RWPE2 (cell line): ENCODE results near the gene CNOT1.

ENCODE experiments used
- ATAC-seq: fragments of 200-7000 bp; cut with Tn5 transposase; 3 replicates; pipeline ENCODE4 v1.9.1; 2021; ENCODE audit warnings: low read depth
- DNase-seq: peaks from one replicate; pipeline ENCODE4 v3.0.0-alpha.2; 2020; ENCODE audit warnings: low spot score
- H3K27ac ChIP-seq: fragments of 450-650 bp; 2 replicates; pipeline ENCODE4 v1.5.1; 2017; ENCODE audit warnings: mild to moderate bottlenecking; ENCODE audit not compliant: poor library complexity, severe bottlenecking
- H3K27me3 ChIP-seq: fragments of 250-450 bp; sonication (Bioruptor Pico); 2 replicates; pipeline ENCODE4 v1.5.1; 2021; ENCODE audit warnings: mild to moderate bottlenecking, moderate library complexity; ENCODE audit not compliant: insufficient read depth, poor library complexity, severe bottlenecking
- H3K36me3 ChIP-seq: fragments of 250-450 bp; sonication (Bioruptor Pico); 2 replicates; pipeline ENCODE4 v1.5.1; 2020; ENCODE audit warnings: low read depth, mild to moderate bottlenecking, moderate library complexity
- H3K4me1 ChIP-seq: fragments of 250-450 bp; sonication (Bioruptor Pico); 2 replicates; pipeline ENCODE4 v1.5.1; 2021; ENCODE audit warnings: mild to moderate bottlenecking, moderate library complexity; ENCODE audit not compliant: insufficient read depth, poor library complexity, severe bottlenecking
- H3K4me3 ChIP-seq: fragments of 250-450 bp; sonication (Bioruptor Pico); 2 replicates; pipeline ENCODE4 v1.5.1; 2021; ENCODE audit warnings: mild to moderate bottlenecking, moderate library complexity; ENCODE audit not compliant: severe bottlenecking
- H3K9me3 ChIP-seq: fragments of 250-450 bp; sonication (Bioruptor Pico); 2 replicates; pipeline ENCODE4 v1.5.1; 2021; ENCODE audit warnings: mild to moderate bottlenecking, moderate library complexity; ENCODE audit not compliant: severe bottlenecking
- TF ChIP-seq, protein P1 (sequence below): fragments of 450-650 bp; IDR thresholded peaks from one replicate; pipeline ENCODE4 v1.5.1; 2017; ENCODE audit warnings: mild to moderate bottlenecking, moderate library complexity; ENCODE audit not compliant: poor library complexity, severe bottlenecking

Gene CNOT1

DNA sequence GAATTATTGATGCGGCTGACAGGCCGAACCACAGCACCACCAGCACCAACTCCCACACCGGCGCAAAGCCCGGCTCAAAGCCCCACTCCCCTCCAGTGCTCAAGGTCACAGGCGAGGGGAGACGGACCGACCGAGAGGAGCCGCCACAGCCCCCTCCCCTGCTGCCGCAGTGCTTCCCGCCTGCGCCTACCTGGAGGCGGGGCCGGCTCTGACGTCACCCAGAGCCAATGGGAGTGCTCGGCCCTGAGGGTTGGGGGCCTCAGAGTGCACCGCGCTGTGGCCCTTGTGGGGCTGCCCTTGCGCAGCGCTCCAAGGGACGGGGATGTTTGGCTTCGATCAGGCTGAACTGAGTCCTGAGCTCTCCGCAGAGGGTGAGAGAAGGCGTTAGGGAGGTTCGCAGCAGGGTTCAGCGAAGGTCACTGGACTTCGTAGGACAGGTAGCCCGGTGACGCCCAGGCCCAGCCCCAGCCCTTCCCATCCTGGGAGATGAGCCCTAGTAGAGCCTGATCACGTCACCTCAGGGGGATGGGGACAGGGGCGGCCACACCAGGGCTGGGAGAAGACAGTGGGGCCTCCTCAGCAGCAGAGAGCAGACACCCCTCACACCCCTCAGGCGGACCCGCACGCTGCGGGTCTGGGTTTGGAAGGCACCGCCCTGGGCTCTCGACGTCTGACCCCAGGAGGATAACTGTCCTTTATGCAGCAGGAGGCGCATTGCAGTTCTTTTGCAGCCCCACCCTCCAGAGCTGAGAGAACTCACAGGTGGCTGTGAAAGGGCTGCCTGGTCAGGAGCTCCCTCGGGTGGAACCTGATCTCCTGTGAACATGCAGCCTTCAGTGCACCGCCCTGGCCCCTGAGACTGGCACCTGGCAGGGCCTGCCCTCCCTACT is 128.1 kb downstream of the CNOT1 start:
- Histone ChIP-seq H3K36me3 (no peaks in the 10 kb centered on the region), H3K9me3 (no peaks in the 10 kb centered on the region), H3K4me1 (no peaks in the 10 kb centered on the region), H3K27ac (no peak overlapping the region), H3K27me3 (no peaks in the 10 kb centered on the region), H3K4me3 (peak overlapping the region; percentile 24)
- DNase-seq (peak; percentile 56), ATAC-seq (peak; percentile 11; the same call in 1 of the 3 replicates)
- TF ChIP-seq, protein P1, sequence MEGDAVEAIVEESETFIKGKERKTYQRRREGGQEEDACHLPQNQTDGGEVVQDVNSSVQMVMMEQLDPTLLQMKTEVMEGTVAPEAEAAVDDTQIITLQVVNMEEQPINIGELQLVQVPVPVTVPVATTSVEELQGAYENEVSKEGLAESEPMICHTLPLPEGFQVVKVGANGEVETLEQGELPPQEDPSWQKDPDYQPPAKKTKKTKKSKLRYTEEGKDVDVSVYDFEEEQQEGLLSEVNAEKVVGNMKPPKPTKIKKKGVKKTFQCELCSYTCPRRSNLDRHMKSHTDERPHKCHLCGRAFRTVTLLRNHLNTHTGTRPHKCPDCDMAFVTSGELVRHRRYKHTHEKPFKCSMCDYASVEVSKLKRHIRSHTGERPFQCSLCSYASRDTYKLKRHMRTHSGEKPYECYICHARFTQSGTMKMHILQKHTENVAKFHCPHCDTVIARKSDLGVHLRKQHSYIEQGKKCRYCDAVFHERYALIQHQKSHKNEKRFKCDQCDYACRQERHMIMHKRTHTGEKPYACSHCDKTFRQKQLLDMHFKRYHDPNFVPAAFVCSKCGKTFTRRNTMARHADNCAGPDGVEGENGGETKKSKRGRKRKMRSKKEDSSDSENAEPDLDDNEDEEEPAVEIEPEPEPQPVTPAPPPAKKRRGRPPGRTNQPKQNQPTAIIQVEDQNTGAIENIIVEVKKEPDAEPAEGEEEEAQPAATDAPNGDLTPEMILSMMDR = no peak

DNA sequence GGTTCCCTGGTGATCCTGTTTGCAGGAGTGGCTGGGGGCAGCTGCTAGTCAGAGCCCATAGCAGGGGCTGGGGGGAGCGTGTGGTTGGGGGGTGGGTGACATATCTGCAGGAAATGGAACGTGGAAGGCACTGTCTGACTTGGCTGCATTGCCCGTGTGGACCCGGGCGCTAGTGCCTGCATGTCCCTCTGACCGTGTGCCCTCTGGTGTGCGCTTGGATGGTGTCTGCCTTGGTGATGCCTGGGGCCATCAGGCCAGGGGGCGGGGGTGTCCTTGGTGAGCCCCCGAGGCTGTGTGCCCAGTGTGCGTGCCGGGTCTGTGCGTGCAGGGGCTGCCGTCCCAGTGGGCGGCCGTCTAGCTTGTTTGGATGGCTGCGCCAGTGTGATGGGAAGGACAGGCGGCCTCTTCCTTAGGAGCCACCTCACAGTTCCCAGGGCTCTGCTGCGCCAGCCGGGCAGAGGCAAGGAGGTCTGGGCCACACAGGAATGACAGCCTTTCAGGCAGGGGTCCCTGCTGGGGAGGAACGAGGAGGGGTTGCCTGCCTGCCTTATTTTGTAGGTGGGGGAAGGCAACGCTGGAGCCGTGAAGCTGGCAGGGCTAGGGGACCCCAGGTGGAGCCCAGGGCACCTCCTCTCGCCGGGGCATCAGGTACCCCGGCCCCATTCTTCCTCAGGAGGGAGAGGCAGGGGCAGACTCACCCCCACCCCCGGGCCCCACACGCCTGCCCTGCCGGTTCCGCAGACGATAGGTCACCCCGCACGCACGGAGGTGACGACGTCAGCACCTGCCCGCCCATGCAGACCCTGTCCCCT is 129.0 kb downstream of the CNOT1 start:
- Histone ChIP-seq H3K27ac (no peak overlapping the region), H3K4me3 (peak overlapping the region; percentile 24), H3K27me3 (no peaks in the 10 kb centered on the region), H3K4me1 (no peaks in the 10 kb centered on the region), H3K36me3 (no peaks in the 10 kb centered on the region), H3K9me3 (no peaks in the 10 kb centered on the region)
- TF ChIP-seq, protein P1 = no peak
- ATAC-seq (peak; percentile 13; the same call in 2 of the 3 replicates), DNase-seq (peak; percentile 65)

DNA sequence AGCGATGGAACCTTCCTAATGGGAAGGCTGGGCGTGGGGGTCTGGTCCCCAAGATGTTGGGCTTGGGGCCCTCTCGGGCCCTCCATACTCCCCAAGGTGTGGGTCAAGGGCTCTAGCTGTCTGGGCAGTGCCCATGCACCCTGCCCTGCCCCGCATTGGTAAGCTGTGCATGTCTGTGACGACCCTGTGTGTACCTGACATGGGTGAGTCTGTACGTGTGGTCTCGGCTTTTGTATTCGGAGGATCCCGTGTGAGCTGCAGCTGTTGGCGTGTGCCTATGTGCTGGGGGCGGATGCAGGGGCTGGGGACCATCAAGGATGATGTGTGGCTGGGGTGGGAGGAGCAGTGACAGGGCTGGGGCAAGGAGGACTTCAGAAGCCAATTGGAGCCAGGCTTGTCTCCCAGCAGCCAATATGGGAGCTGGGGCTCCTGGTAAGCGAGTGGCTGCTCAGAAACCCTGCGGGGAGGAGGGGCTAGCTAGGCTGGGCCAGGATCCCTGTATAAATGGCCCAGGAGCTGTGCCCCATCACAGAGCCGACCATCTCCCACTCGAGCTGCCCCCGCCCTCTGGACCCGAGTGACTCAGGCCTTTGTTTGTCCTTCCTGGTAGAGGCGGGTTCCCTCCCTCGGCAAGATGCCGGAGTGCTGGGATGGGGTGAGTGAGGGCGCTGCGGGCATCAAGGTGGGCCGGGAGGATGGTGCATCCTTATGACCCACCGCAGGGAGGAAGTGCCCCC is 129.8 kb downstream of the CNOT1 start, which contains the start of gene NDRG4:
TSS of gene NDRG4 (plus strand) at position 529 of the 737 bp plus-strand sequence. CDS start at position 635, 106 bp downstream.
- Histone ChIP-seq H3K27ac (no peak within 1 kb of the TSS), H3K4me3 (peak within 1 kb of the TSS; percentile 24), H3K9me3 (no peaks in the 10 kb centered on the region), H3K4me1 (no peaks in the 10 kb centered on the region), H3K27me3 (no peaks in the 10 kb centered on the region), H3K36me3 (no peaks in the 10 kb centered on the region)
- ATAC-seq (peak; percentile 73), DNase-seq (peak; percentile 80)
- TF ChIP-seq, protein P1 = no peak

DNA sequence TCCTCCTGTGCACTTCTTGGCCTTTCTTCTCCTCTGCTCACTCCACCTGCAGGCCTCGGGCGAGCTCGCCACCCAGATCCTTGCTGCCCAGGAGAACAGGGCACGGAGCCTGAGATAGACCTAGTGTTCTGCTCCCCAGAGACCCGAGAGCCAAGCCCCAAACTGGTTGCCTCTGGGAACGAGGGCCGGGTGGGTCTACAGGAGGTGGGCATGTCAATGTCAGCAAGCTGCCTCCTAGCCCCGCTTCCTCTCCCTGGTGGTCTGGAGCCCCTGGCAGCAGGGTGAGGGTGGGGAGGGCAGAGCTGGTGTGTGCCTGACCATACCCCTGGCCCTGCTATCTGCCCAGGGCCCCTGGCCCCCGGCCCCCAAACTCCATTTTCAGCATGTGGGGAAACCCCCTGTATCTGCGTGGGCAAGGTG is 130.5 kb downstream of the CNOT1 start:
- DNase-seq (peak; percentile 46), ATAC-seq (no peak)
- no peak overlapping the region for H3K4me3 ChIP-seq
- no peaks in the 10 kb centered on the region for H3K9me3 ChIP-seq
- H3K4me1 ChIP-seq = no peaks in the 10 kb centered on the region
- no peaks in the 10 kb centered on the region for H3K27me3 ChIP-seq
- H3K27ac ChIP-seq = no peak overlapping the region
- TF ChIP-seq, protein P1 = no peak
- no peaks in the 10 kb centered on the region for H3K36me3 ChIP-seq
